ENCODE results near the gene ULBP3.
A peak's percentile ranks its signal among the peaks of the same experiment; 100 is the strongest.
"Not testable (repeated sequence)": the region's sequence is repeated elsewhere in the genome, so short reads cannot be mapped to it uniquely, and the experiment has no call there.

ULBP3 gene

DNA sequence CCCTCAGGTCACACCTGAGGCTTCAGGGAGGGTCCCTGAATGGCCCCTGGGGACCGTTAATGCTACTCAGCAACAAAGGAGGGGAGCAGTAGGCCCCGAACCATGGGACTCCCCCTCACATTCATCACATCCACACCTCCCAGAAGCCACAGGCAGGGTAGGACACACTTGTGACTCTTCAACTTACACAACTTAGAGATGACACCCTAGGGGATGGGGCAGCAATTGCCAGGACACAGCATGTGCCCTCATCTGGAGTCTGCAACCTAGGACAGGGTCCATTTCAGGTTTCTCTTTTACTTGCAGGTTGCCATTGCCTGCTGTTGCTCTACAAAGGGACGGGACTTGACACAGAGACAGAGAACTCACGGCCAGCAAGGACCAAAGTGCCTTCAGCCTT is 770 bp downstream of the ULBP3 start:
- Mint-ChIP-seq H3K27ac (no peak overlapping the region), H3K36me3 (ENCODE audit: low read depth) (no peaks in the 10 kb centered on the region), H3K9me3 (no peaks in the 10 kb centered on the region), H3K27me3 (ENCODE audit: low read depth) (peaks cover 27% of the 10 kb centered on the region), H3K4me1 (ENCODE audit: low read depth) (peaks cover 17% of the 10 kb centered on the region), H3K4me3 (peak overlapping the region; percentile 79)
- no peak for DNase-seq (ENCODE audit: low spot score)

DNA sequence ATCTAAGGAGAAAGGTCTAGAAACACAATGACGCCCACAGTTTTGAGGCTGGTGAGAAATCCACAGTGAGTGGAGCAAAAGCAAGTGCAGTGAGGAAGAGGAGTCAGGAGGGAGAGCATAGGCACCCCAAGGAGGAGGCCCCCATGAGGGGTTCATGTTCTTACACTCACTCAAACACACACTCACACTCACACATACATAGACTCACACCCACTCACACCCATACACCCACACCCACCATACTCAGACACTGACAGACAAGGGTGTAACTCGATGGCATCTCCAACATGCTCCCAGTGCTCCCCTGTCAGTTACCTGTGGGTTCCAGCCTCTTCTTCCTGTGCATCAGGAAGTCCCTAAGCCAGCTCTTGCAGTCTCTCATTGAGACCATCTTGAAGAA is 3.8 kb downstream of the ULBP3 start:
- no peak for DNase-seq (ENCODE audit: low spot score)
- Mint-ChIP-seq H3K9me3 (no peaks in the 10 kb centered on the region), H3K27ac (no peak overlapping the region), H3K36me3 (ENCODE audit: low read depth) (no peaks in the 10 kb centered on the region), H3K4me3 (no peak overlapping the region), H3K27me3 (ENCODE audit: low read depth) (peaks cover 27% of the 10 kb centered on the region), H3K4me1 (ENCODE audit: low read depth) (peaks cover 8% of the 10 kb centered on the region)

GRCh38 chr6:150063640-150064039 is 5.3 kb downstream of the ULBP3 start:
- H3K9me3 Mint-ChIP-seq: no peaks in the 10 kb centered on the region
- peaks cover 27% of the 10 kb centered on the region for H3K27me3 Mint-ChIP-seq (ENCODE audit: low read depth)
- no peak overlapping the region for H3K27ac Mint-ChIP-seq
- no peak overlapping the region for H3K4me3 Mint-ChIP-seq
- DNase-seq (ENCODE audit: low spot score): no peak
- peaks cover 10% of the 10 kb centered on the region for H3K4me1 Mint-ChIP-seq (ENCODE audit: low read depth)
- H3K36me3 Mint-ChIP-seq (ENCODE audit: low read depth): no peaks in the 10 kb centered on the region

GRCh38 chr6:150059973-150060372 is 8.9 kb downstream of the ULBP3 start:
- not testable (repeated sequence) for H3K27ac Mint-ChIP-seq; H3K4me1 Mint-ChIP-seq (ENCODE audit: low read depth); H3K4me3 Mint-ChIP-seq; H3K9me3 Mint-ChIP-seq; DNase-seq (ENCODE audit: low spot score); H3K36me3 Mint-ChIP-seq (ENCODE audit: low read depth)
- peaks cover 26% of the 10 kb centered on the region for H3K27me3 Mint-ChIP-seq (ENCODE audit: low read depth)

DNA sequence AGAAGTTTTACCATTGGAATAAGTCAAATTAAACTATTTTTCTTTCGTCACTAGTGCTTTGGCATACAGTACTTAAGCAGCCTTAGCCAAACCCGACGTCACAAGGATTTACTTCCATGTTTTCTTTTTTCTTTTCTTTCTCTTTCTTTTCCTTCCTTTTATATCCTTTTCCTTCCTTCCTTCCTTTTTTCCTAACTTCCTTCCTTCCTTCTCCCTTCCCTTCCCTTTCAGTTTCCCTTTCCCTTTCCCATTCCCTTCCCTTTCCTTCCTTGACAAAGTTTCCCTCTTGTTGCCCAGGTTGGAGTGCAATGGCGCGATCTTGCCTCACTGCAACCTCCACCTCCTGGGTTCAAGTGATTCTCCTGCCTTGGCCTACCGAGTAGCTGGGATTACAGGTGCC is 9.9 kb downstream of the ULBP3 start:
- Mint-ChIP-seq H3K4me3 (no peak overlapping the region), H3K4me1 (ENCODE audit: low read depth) (peaks cover 8% of the 10 kb centered on the region), H3K36me3 (ENCODE audit: low read depth) (no peaks in the 10 kb centered on the region), H3K27me3 (ENCODE audit: low read depth) (peaks cover 33% of the 10 kb centered on the region), H3K27ac (no peak overlapping the region), H3K9me3 (no peaks in the 10 kb centered on the region)
- no peak for DNase-seq (ENCODE audit: low spot score)

DNA sequence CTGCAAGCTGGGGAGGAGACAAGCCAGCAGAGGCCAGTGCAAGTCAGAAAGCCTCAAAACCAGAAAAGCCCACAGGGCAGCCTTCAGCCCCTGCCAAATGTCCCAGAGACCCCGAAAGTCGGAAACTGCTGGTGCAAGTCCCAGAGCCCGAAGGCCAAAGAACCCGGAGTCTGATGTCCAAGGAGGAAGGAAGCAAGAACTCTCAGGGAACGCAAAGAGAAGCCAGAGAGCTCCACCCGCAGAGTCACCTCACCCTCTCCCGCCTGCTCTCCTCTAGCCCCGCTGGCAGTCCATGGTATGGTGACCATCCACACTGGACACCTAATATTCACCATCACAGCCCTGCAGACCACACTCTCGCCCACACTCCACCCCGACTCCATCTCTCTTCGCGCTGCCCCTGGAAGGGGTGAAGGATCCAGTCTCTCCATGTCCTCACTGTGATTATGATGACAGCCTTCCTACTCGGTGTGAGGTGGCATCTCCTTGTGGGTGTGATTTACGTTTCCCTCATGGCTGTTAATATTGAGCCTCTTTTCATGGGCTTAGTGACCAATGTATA is 10.6 kb downstream of the ULBP3 start:
- no peak for DNase-seq (ENCODE audit: low spot score)
- H3K4me3 Mint-ChIP-seq: no peak overlapping the region
- H3K4me1 Mint-ChIP-seq (ENCODE audit: low read depth): peaks cover 8% of the 10 kb centered on the region
- peaks cover 38% of the 10 kb centered on the region for H3K27me3 Mint-ChIP-seq (ENCODE audit: low read depth)
- no peaks in the 10 kb centered on the region for H3K36me3 Mint-ChIP-seq (ENCODE audit: low read depth)
- no peak overlapping the region for H3K27ac Mint-ChIP-seq
- no peaks in the 10 kb centered on the region for H3K9me3 Mint-ChIP-seq

DNA sequence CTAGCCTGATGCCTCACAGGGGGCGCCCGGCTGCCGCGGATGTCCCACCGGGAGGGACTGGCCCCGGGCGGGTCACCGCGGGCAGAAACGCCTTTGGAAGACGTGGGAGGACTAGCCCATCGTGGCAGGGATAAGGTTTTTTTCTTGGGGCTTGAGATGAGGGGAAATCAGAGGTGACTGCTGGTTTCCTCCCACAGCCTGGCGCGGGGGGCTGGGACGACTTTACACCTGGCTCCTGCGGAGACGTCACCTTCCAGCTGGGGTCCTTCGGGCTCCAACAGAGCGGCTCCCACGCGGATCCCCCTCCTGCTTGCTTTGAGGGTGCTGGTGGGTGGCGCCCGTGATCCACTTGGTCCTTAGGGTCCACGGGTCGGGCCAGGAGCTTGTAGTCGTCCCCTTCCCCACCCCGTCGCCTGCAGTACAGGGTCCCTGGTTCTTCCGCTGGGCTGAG is 11.4 kb downstream of the ULBP3 start:
- Mint-ChIP-seq H3K4me3 (no peak overlapping the region), H3K4me1 (ENCODE audit: low read depth) (peaks cover 8% of the 10 kb centered on the region), H3K36me3 (ENCODE audit: low read depth) (no peaks in the 10 kb centered on the region), H3K27ac (no peak overlapping the region), H3K27me3 (ENCODE audit: low read depth) (peaks cover 42% of the 10 kb centered on the region), H3K9me3 (no peaks in the 10 kb centered on the region)
- DNase-seq (ENCODE audit: low spot score): no peak

DNA sequence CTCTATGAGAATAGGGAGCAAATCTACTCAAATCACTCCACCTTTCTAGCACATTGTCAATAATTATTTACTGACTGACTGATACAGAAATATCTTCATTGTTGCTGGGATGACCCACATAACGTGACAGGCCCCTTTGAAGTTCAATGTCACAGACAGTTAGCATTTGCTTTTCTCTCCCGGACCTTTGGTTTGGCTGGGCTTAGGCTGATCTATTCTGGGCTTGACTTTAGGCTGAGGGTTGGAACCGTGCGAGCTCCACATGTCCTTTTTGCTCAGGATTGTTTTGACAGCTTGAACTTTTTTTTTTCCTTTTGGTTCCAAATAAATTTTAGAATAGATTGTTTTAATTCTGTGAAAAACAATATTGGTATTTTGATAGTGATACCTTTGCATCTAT is 12.0 kb downstream of the ULBP3 start:
- no peak for DNase-seq (ENCODE audit: low spot score)
- Mint-ChIP-seq H3K4me3 (no peak overlapping the region), H3K4me1 (ENCODE audit: low read depth) (peaks cover 8% of the 10 kb centered on the region), H3K36me3 (ENCODE audit: low read depth) (no peaks in the 10 kb centered on the region), H3K27me3 (ENCODE audit: low read depth) (peaks cover 46% of the 10 kb centered on the region), H3K27ac (no peak overlapping the region), H3K9me3 (no peaks in the 10 kb centered on the region)

DNA sequence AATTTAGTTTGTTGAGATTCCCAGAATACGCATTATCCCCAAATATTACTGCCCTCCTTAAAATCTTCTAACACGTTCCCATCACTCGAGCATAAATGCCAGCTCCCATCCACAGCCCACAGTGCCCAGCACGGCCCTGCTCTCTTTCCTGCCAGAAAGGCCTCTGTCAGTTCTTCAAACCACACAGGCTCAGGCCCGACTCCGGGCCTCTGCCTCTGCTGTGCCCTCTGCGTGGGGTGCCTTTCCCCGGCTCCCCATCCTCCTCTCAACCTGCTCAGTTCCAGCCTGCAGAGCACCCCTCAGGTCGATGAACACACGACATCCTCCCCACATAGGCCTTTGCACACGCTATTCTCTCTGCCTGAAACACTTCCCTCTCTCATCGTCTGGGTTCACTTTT is 12.8 kb downstream of the ULBP3 start:
- no peak overlapping the region for H3K27ac Mint-ChIP-seq
- peaks cover 8% of the 10 kb centered on the region for H3K4me1 Mint-ChIP-seq (ENCODE audit: low read depth)
- H3K4me3 Mint-ChIP-seq: no peak overlapping the region
- H3K9me3 Mint-ChIP-seq: no peaks in the 10 kb centered on the region
- peaks cover 46% of the 10 kb centered on the region for H3K27me3 Mint-ChIP-seq (ENCODE audit: low read depth)
- DNase-seq (ENCODE audit: low spot score): no peak
- no peaks in the 10 kb centered on the region for H3K36me3 Mint-ChIP-seq (ENCODE audit: low read depth)

DNA sequence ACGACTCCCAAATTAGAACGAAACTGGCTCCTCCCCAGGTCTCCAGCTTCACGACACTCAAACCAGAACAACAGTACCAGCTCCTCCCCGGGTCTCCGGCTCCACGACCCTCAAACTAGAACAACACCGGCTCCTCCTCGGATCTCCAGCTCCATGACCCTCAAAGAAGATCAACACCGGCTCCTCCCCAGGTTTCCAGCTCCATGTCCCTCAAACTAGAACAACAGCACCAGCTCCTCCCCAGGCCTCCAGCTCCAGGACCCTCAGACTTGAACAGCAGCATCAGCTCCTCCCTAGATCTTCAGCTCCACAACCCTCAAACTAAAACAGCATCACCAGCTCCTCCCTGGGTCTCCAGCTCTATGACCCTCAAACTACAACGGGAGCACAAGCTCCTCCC is 13.8 kb downstream of the ULBP3 start:
- Mint-ChIP-seq H3K27ac (no peak overlapping the region), H3K4me1 (ENCODE audit: low read depth) (peaks cover 5% of the 10 kb centered on the region), H3K9me3 (no peaks in the 10 kb centered on the region), H3K36me3 (ENCODE audit: low read depth) (no peaks in the 10 kb centered on the region), H3K4me3 (no peak overlapping the region), H3K27me3 (ENCODE audit: low read depth) (peaks cover 51% of the 10 kb centered on the region)
- DNase-seq (ENCODE audit: low spot score): no peak

DNA sequence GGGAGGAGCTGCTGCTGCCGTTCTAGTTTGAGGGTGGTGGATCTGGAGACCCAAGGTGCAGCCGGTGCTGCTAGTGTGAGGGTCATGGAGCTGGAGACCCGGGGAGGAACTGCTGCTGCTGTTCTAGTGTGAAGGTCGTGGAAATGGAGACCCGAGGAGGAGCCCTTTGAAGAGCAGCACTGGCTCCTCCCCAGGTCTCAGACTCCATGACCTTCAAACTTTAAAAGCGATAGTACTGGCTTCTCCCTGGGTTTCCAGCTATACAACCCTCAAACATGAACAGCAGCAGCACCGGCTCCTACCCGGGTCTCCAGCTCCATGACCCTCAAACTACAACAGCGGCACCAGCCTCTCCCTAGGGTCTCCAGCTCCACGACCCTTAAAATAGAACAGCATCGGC is 15.5 kb downstream of the ULBP3 start:
- no peak overlapping the region for H3K4me3 Mint-ChIP-seq
- H3K27ac Mint-ChIP-seq: no peak overlapping the region
- no peaks in the 10 kb centered on the region for H3K9me3 Mint-ChIP-seq
- no peaks in the 10 kb centered on the region for H3K4me1 Mint-ChIP-seq (ENCODE audit: low read depth)
- no peak for DNase-seq (ENCODE audit: low spot score)
- no peaks in the 10 kb centered on the region for H3K36me3 Mint-ChIP-seq (ENCODE audit: low read depth)
- H3K27me3 Mint-ChIP-seq (ENCODE audit: low read depth): peaks cover 46% of the 10 kb centered on the region

DNA sequence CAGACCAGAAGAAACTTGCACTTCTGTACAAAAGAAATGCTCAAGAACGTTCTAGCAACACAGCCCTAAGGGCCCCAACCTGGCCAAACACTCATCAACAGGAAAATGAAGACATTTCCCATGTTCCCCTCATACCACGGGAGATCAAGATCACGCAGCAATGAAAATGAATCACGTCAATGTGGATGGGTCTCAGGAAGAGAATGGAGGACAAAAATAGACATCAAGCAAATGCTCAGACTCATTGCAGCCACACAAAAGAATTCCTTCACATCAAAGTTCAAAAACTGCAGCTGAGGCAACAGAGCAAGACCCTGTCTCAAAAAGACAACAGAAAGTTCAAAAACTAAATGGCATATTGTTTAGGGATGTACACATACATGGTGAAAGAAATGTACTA is 18.1 kb downstream of the ULBP3 start:
- H3K27me3 Mint-ChIP-seq (ENCODE audit: low read depth): peaks cover 53% of the 10 kb centered on the region
- no peaks in the 10 kb centered on the region for H3K9me3 Mint-ChIP-seq
- no peak overlapping the region for H3K27ac Mint-ChIP-seq
- no peaks in the 10 kb centered on the region for H3K36me3 Mint-ChIP-seq (ENCODE audit: low read depth)
- H3K4me1 Mint-ChIP-seq (ENCODE audit: low read depth): no peaks in the 10 kb centered on the region
- no peak overlapping the region for H3K4me3 Mint-ChIP-seq
- DNase-seq (ENCODE audit: low spot score): no peak

DNA sequence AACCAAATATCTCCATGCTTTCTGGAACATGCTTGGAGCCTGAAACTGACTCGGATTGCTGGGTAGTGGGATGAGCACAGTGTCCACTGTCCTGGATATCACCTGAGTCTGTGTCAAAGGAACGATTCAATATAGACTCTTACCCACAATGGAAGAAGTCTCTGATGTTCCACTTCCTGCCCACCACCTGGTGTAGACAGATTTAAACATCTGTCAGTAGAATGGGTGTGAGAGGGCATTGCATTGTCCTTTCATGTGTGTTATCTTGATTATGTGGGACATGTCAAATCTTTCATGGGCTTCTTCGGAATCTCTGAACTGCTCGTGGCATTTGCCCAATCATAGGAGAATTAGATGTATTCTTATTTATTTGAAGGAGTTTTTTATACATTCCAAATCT is 20.8 kb downstream of the ULBP3 start:
- no peak for DNase-seq (ENCODE audit: low spot score)
- peaks cover 37% of the 10 kb centered on the region for H3K27me3 Mint-ChIP-seq (ENCODE audit: low read depth)
- no peaks in the 10 kb centered on the region for H3K9me3 Mint-ChIP-seq
- H3K36me3 Mint-ChIP-seq (ENCODE audit: low read depth): no peaks in the 10 kb centered on the region
- H3K4me1 Mint-ChIP-seq (ENCODE audit: low read depth): no peaks in the 10 kb centered on the region
- H3K27ac Mint-ChIP-seq: no peak overlapping the region
- no peak overlapping the region for H3K4me3 Mint-ChIP-seq

DNA sequence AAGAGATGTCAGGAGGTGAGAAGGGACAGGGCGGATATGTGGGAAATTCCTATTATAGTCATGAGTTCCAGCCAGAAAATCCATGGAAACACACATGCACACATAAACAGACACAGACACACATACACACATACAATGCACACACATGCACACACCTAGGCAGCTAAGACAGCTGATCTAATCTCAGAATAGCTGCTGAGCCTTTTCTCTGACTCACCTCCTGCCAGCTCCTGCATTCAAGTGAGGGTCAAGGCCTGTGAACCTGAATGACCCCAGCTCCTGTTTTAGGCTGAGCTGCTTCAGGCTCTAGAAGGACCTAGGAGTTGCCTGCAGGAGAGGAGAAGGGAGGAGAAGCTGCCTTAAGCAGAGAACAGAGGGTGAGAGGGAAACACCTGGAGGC is 22.0 kb downstream of the ULBP3 start:
- Mint-ChIP-seq H3K4me3 (no peak overlapping the region), H3K27me3 (ENCODE audit: low read depth) (peaks cover 30% of the 10 kb centered on the region), H3K27ac (no peak overlapping the region), H3K4me1 (ENCODE audit: low read depth) (no peaks in the 10 kb centered on the region), H3K9me3 (no peaks in the 10 kb centered on the region), H3K36me3 (ENCODE audit: low read depth) (no peaks in the 10 kb centered on the region)
- no peak for DNase-seq (ENCODE audit: low spot score)

GRCh38 chr6:150044621-150045145 is 24.2 kb downstream of the ULBP3 start:
- Mint-ChIP-seq H3K27ac (no peak overlapping the region), H3K4me3 (no peak overlapping the region), H3K9me3 (no peaks in the 10 kb centered on the region), H3K27me3 (ENCODE audit: low read depth) (peaks cover 43% of the 10 kb centered on the region), H3K36me3 (ENCODE audit: low read depth) (no peaks in the 10 kb centered on the region), H3K4me1 (ENCODE audit: low read depth) (no peaks in the 10 kb centered on the region)
- DNase-seq (ENCODE audit: low spot score): no peak

All from T-helper 2 cell treated with Interferon-gamma antibody and Interleukin-4, amounts not matched to agents 5 μg/mL and 100 μg/mL, for 36 hours (primary cell).